GM18511 (cell line): ENCODE data around the gene PAFAH1B1.
"Not testable (repeated sequence)": the region's sequence is repeated elsewhere in the genome, so short reads cannot be mapped to it uniquely, and the experiment has no call there.

Source experiments
- ATAC-seq: cut with Tn5 transposase; IDR thresholded peaks from one replicate; pipeline ENCODE4 v1.9.1; 2021; ENCODE audit warnings: mild to moderate bottlenecking, moderate library complexity; ENCODE audit not compliant: unreplicated experiment

Gene PAFAH1B1

GRCh38 chr17:2631211-2631610 lies 37.8 kb downstream of the PAFAH1B1 start:
- no peak for ATAC-seq

- no peak for ATAC-seq
These were observed 41.0 kb downstream of the PAFAH1B1 start for GRCh38 chr17:2634361-2634960.

- ATAC-seq, result no peak
These were observed 41.8 kb downstream of the PAFAH1B1 start for GRCh38 chr17:2635241-2635640.

- no peak for ATAC-seq
These were observed 42.2 kb downstream of the PAFAH1B1 start for GRCh38 chr17:2635675-2636074.

DNA sequence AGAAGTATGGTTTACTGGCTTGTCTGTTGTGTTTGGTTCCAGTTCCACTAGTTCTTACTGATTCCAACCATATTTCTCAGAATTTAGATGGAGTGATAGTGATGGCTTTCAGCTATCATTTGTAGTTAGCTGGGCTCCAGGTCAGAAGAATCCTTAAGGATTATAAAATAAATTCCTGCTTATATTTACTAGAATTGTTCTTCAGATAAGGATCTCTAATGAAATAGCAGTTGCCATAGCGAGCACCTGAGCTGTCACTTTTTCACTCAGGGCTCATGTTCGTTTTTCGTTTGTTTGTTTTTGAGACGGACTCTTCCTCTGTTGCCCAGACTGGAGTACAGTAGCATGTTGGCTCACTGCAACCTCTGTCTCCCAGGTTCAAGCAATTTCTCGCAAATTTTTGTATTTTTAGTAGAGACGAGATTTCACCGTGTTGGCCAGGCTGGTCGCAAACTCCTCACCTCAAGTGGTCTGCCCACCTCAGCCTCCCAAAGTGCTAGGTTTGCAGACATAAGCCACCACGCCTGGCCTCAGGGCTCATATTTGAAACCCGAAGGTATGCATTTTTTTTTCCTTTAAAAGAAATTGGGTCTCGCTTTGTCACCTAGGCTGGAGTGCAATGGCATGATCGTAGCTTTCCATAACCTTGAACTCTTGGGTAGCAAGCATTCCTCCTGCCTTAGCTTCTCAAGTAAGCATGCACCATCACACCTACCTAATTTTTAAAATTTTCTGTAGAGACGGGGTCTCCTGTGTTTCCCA lies 42.9 kb downstream of the PAFAH1B1 start:
- ATAC-seq, result no peak

DNA sequence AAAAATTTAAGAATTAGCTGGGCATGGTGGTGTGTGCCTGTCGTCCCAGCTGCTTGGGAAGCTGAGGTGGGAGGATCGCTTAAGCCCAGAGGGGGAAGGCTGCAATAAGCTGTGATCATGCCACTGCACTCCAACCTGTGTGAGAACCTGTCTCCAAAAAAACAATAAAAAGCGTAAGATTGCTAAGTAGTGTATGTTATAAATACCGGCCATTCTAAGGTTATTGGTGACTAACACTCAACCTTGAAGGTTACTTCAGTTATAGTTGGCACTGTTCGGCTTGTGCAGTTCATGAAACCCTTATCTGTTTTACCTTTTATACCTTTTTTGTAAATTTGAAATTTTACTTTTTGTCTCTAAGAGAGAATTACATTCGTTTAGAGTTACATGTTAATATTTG lies 44.0 kb downstream of the PAFAH1B1 start:
- ATAC-seq, result no peak

DNA sequence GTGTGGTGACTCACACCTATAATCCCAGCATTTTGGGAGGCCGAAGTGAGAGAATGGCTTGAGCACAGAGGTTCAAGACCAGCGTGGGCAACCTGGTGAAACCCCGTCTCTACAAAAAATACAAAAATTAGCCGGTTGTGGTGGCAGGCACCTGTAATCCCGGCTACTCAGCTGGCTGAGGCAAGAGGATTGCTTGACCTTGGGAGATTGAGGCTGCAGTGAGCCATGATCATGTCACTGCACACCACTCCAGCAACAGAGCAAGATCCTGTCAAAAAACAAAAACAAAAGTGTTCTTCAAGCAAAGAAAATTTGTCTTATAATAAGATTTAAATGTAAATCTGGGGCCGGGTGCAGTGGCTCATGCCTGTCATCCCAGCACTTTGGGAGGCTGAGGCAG lies 51.5 kb downstream of the PAFAH1B1 start:
- ATAC-seq, result no peak

DNA sequence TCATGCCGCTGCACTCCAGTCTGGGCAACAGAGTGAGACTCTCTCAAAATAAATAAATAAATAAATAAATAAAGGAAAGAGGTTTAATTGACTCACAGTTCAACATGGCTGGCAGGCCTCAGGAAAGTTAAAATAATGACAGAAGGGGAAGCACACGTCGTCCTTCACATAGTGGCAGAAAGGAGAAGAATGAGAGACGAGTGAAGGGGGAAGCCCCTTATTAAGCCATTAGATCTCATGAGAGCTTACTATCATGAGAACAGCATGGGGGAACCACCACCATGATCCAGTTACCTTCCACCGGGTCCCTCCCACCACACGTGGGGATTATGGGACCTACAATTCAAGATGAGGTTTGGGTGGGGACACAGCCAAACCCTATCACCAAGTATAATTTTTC lies 54.5 kb downstream of the PAFAH1B1 start:
- no peak for ATAC-seq

- ATAC-seq, result no peak
These were observed 55.7 kb downstream of the PAFAH1B1 start for GRCh38 chr17:2649191-2649590.

DNA sequence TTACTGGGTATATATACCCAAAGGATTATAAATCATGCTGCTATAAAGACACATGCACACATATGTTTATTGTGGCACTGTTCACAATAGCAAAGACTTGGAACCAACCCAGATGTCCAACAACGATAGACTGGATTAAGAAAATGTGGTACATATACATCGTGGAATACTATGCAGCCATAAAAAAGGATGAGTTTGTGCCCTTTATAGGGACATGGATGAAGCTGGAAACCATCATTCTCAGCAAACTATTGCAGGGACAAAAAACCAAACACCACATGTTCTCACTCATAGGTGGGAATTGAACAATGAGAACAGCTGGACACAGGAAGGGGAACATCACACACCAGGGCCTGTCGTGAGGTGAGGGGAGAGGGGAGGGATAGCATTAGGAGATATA lies 59.5 kb downstream of the PAFAH1B1 start:
- ATAC-seq, result not testable (repeated sequence)

DNA sequence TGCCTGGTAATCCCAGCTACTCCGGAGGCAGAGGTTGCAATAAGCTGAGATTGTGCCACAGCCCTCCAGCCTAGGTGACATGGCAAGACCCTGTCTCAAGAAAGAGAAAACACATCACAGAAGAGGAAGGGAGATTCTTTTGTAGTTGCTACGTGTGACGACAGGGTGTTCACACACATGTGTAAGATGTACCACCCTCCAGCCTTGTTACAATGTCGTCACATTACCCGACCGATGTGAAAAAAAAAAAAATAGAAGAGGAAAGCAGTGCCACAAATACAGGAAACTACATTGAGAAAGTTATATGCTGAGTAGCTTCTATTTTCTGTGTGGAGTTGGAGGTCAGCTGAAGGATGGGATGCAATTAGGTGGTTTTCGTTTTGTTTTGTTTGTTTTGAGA lies 62.1 kb downstream of the PAFAH1B1 start:
- ATAC-seq, result no peak

DNA sequence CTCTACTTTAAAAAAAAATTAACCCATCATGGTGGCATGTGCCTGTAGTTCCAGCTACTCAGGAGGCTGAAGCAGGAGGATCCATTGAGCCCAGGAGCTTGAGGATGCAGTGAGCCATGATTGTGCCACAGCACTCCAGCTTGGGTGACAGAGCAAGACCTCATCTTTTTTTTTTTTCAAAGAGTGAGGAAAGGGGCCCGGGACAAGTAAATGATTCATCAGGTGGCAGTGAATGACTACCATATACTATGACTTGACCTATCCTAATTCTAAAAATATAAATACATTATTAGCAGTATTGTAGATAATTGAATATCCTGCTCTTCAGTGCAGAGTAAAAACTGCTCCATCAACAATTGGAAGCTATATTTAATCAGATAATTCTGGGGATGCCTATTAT lies 62.8 kb downstream of the PAFAH1B1 start:
- ATAC-seq, result no peak

- not testable (repeated sequence) for ATAC-seq
These were observed 65.9 kb downstream of the PAFAH1B1 start for GRCh38 chr17:2659337-2659736.

DNA sequence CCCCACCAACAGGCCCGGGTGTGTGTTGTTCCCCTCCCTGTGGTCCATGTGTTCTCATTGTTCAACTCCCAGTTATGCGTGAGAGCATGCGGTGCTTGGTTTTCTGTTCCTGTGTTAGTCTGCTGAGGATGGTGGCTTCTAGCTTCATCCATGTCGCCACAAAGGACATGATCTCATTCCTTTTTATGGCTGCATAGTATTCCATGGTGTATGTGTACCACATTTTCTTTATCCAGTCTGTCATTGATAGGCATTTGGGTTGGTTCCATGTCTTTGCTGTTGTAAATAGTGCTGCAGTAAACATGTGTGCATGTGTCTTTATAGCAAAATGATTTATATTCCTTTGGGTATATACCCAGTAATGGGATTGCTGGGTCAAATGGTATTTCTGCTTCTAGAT lies 67.0 kb downstream of the PAFAH1B1 start:
- ATAC-seq, result not testable (repeated sequence)

GRCh38 chr17:2672026-2672425 lies 78.6 kb downstream of the PAFAH1B1 start:
- no peak for ATAC-seq

DNA sequence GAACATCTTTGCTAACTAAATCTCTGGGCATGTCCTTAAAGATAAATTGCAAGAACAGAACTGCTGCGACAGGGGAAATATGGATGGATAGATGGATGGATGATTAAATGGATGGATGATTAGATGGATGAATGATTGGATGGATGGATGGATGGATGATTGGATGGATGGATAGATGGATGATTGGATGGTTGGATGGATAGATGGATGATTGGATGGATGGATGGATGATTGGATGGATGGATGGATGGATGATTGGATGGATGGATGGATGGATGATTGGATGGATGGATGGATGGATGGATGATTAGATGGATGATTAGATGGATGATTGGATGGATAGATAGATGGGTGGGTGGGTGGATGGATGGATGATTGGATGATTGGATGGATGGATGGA lies 85.8 kb downstream of the PAFAH1B1 start:
- ATAC-seq, result not testable (repeated sequence)

- no peak for ATAC-seq
These were observed 87.5 kb downstream of the PAFAH1B1 start for GRCh38 chr17:2680961-2681360.

- no peak for ATAC-seq
These were observed 88.2 kb downstream of the PAFAH1B1 start for GRCh38 chr17:2681650-2682049.

DNA sequence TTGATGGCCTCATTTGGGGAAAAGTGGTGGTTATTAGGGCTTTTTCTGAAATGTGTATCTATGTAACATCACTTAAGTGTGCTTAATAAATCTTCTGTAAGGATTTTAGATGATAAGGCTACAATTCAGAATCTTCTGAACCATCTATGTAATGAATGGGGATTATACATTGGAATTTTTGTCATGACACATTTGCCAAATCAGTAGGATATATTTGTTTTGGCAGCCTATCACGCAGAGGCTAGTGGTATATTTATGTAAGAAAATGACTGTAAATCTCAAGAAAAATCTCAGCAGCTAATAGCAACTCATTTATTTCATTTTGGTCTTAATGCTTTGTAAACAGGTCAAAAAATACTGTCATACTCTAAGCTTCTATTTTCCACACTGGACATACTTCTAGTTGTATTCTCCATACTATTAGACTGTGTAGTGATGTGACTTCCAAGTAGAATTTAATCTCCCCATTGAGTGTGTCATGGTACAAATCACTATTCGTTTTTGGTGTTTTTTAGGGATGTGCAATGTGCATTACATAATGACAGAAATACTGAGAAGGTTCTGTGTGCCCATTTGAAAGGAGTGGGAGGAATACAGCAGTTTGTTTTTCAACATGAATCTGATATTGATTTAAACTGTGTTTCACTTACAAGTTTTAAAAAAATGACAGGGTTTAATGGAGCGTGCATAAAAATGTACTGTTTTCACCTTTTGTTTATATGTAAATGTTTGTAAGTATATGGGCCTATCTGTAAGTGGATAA lies 88.9 kb downstream of the PAFAH1B1 start:
- no peak for ATAC-seq

- no peak for ATAC-seq
These were observed 90.5 kb downstream of the PAFAH1B1 start for GRCh38 chr17:2683912-2684311.

DNA sequence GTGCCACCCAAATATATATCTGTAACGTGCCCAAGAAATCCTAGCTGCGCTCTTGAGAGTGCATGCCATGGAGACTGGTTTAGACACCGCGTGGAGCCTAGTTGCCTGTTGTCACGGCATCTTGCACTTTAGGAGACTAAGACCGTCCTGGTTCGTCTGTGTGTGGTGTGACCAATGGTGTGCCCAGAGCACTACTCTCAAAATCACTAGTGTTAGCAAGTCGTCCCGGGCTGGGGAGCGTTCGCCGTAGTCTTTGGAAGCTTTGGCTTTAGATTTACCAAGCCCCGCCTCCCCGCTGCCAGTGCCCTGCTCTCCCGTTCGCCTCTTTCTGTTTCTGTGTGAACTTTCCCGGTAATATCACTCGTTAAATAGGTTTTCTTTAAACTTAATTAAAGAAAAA lies 91.1 kb downstream of the PAFAH1B1 start:
- ATAC-seq, result no peak

GRCh38 chr17:2685696-2686095 lies 92.2 kb downstream of the PAFAH1B1 start:
- no peak for ATAC-seq
